DND-41 (cell line): ENCODE measurements around the gene IL1RAP.

Source experiments
- EZH2 ChIP-seq: IDR thresholded peaks from 3 replicates; pipeline ENCODE4 v1.6.1; 2012; ENCODE audit warnings: borderline replicate concordance, low read depth, mild to moderate bottlenecking, moderate library complexity, low read length, inconsistent platforms; ENCODE audit not compliant: severe bottlenecking
- TF ChIP-seq, protein P1 (sequence below): IDR thresholded peaks from 2 replicates; pipeline ENCODE4 v1.5.1; 2012; ENCODE audit warnings: borderline replicate concordance, low read length, moderate library complexity, mild to moderate bottlenecking; ENCODE audit not compliant: poor library complexity, severe bottlenecking; ENCODE audit errors: extremely low read depth

DNA sequence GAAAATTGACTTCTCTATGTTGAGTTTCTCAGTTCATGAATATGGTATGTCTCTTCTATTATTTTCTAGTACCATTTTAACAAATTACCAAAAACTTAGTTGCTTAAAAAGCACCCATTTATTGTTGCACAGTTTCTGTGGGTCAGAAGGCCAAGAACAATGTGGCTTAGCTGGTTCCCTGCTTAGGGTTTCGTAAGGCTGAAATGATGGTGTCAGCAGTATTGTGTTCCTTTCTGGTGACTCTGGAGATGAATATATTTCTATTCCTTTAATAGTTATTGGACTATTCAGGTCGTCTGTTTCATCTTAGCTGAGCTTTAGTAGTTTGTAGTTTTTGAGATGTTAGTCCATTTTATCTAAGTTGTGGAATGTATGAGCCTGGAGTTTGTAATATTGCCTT lies 44.9 kb downstream of the IL1RAP start:
- TF ChIP-seq, protein P1, sequence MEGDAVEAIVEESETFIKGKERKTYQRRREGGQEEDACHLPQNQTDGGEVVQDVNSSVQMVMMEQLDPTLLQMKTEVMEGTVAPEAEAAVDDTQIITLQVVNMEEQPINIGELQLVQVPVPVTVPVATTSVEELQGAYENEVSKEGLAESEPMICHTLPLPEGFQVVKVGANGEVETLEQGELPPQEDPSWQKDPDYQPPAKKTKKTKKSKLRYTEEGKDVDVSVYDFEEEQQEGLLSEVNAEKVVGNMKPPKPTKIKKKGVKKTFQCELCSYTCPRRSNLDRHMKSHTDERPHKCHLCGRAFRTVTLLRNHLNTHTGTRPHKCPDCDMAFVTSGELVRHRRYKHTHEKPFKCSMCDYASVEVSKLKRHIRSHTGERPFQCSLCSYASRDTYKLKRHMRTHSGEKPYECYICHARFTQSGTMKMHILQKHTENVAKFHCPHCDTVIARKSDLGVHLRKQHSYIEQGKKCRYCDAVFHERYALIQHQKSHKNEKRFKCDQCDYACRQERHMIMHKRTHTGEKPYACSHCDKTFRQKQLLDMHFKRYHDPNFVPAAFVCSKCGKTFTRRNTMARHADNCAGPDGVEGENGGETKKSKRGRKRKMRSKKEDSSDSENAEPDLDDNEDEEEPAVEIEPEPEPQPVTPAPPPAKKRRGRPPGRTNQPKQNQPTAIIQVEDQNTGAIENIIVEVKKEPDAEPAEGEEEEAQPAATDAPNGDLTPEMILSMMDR: no peak
- no peak for TF ChIP-seq EZH2
